OCI-LY1 (cell line): ENCODE data around the gene SLC35D2.

Experiments
- H2AFZ ChIP-seq: fragments of 200-600 bp; sonication (generic), shearing (Covaris generic); 2 replicates; pipeline ENCODE4 v1.6.0; 2014; ENCODE audit warnings: antibody characterized with exemption, mild to moderate bottlenecking, low read length
- H3F3A ChIP-seq: fragments of 200-600 bp; sonication (generic), shearing (Covaris generic); 2 replicates; pipeline ENCODE4 v1.6.0; 2014; ENCODE audit warnings: mild to moderate bottlenecking, antibody characterized with exemption, low read length, moderate library complexity; ENCODE audit not compliant: insufficient read depth
- H3K27ac ChIP-seq: fragments of 200-600 bp; sonication (generic); 2 replicates; pipeline ENCODE4 v1.5.1; 2014; ENCODE audit warnings: low read length, mixed run types, mild to moderate bottlenecking, low read depth; ENCODE audit not compliant: poor library complexity, severe bottlenecking
- H3K27me3 ChIP-seq: fragments of 200-600 bp; sonication (generic); 2 replicates; pipeline ENCODE4 v1.6.0; 2014; ENCODE audit warnings: antibody characterized with exemption, mild to moderate bottlenecking, low read length, moderate library complexity; ENCODE audit not compliant: insufficient read depth
- H3K36me3 ChIP-seq: fragments of 200-600 bp; sonication (generic); 2 replicates; pipeline ENCODE4 v1.6.1; 2014; ENCODE audit warnings: mild to moderate bottlenecking, antibody characterized with exemption, low read length, moderate library complexity, mixed read lengths; ENCODE audit not compliant: insufficient read depth
- H3K4me1 ChIP-seq: fragments of 200-600 bp; sonication (generic); 2 replicates; pipeline ENCODE4 v1.5.1; 2014; ENCODE audit warnings: mild to moderate bottlenecking, low read length, moderate library complexity; ENCODE audit not compliant: insufficient read depth, severe bottlenecking
- H3K4me2 ChIP-seq: fragments of 200-600 bp; sonication (generic), shearing (Covaris generic); 2 replicates; pipeline ENCODE4 v1.6.1; 2014; ENCODE audit warnings: low read length
- H3K4me3 ChIP-seq: fragments of 200-600 bp; sonication (generic); 2 replicates; pipeline ENCODE4 v1.5.1; 2014; ENCODE audit warnings: low read length, low read depth, mild to moderate bottlenecking, mixed read lengths; ENCODE audit not compliant: poor library complexity, severe bottlenecking
- H3K79me2 ChIP-seq: fragments of 200-600 bp; shearing (Covaris generic); 2 replicates; pipeline ENCODE4 v1.6.1; 2016; ENCODE audit warnings: mixed run types, low read length, mixed read lengths; ENCODE audit not compliant: insufficient read depth
- H3K9ac ChIP-seq: fragments of 200-600 bp; sonication (generic), shearing (Covaris generic); 2 replicates; pipeline ENCODE4 v1.6.1; 2014; ENCODE audit warnings: mild to moderate bottlenecking, low read length, mixed read lengths
- H3K9me2 ChIP-seq: fragments of 200-600 bp; sonication (generic), shearing (Covaris generic); 2 replicates; pipeline ENCODE4 v1.6.1; 2014; ENCODE audit warnings: low read depth, mild to moderate bottlenecking, low read length, mixed read lengths
- H3K9me3 ChIP-seq: fragments of 200-600 bp; shearing (Covaris generic); 2 replicates; pipeline ENCODE4 v1.6.1; 2014; ENCODE audit warnings: low read length, mixed read lengths
- H4K20me1 ChIP-seq: fragments of 200-600 bp; sonication (generic), shearing (Covaris generic); 2 replicates; pipeline ENCODE4 v1.6.0; 2016; ENCODE audit warnings: mild to moderate bottlenecking, low read length; ENCODE audit not compliant: insufficient read depth
- CTCF ChIP-seq: fragments of 200-600 bp; sonication (generic), shearing (Covaris generic); IDR thresholded peaks from 2 replicates; pipeline ENCODE4 v1.5.1; 2017; ENCODE audit warnings: mild to moderate bottlenecking, antibody characterized with exemption, low read length, moderate library complexity, mixed read lengths
- EZH2 ChIP-seq: fragments of 200-600 bp; sonication (generic), shearing (Covaris generic); IDR thresholded peaks from 2 replicates; pipeline ENCODE4 v1.8.0; 2017; ENCODE audit warnings: borderline replicate concordance, mixed run types, mild to moderate bottlenecking, antibody characterized with exemption, low read length, moderate library complexity, mixed read lengths

The SLC35D2 gene

GRCh38 chr9:96350866-96351265 is 32.6 kb downstream of the SLC35D2 start:
- no peaks in the 10 kb centered on the region for H3K36me3 ChIP-seq
- H3K4me2 ChIP-seq, result no peak overlapping the region
- no peaks in the 10 kb centered on the region for H3K9me2 ChIP-seq
- H2AFZ ChIP-seq, result no peak overlapping the region
- no peak for TF ChIP-seq EZH2
- TF ChIP-seq CTCF, result no peak
- H3K79me2 ChIP-seq, result no peaks in the 10 kb centered on the region
- no peak overlapping the region for H3K9ac ChIP-seq
- no peaks in the 10 kb centered on the region for H3K27me3 ChIP-seq
- H3K9me3 ChIP-seq, result no peaks in the 10 kb centered on the region
- no peaks in the 10 kb centered on the region for H3K4me1 ChIP-seq
- H4K20me1 ChIP-seq, result no peaks in the 10 kb centered on the region
- H3K4me3 ChIP-seq, result no peak overlapping the region
- no peak overlapping the region for H3K27ac ChIP-seq
- H3F3A ChIP-seq, result no peaks in the 10 kb centered on the region

GRCh38 chr9:96348261-96348660 is 35.2 kb downstream of the SLC35D2 start:
- no peaks in the 10 kb centered on the region for H3K9me2 ChIP-seq
- no peak overlapping the region for H3K4me3 ChIP-seq
- H3K4me2 ChIP-seq, result no peak overlapping the region
- H2AFZ ChIP-seq, result no peak overlapping the region
- H3K9me3 ChIP-seq, result no peaks in the 10 kb centered on the region
- no peak for TF ChIP-seq EZH2
- TF ChIP-seq CTCF, result no peak
- no peak overlapping the region for H3K9ac ChIP-seq
- H3K27ac ChIP-seq, result no peak overlapping the region
- no peaks in the 10 kb centered on the region for H3K79me2 ChIP-seq
- H4K20me1 ChIP-seq, result no peaks in the 10 kb centered on the region
- no peaks in the 10 kb centered on the region for H3K27me3 ChIP-seq
- H3K4me1 ChIP-seq, result no peaks in the 10 kb centered on the region
- H3K36me3 ChIP-seq, result no peaks in the 10 kb centered on the region
- H3F3A ChIP-seq, result no peaks in the 10 kb centered on the region

GRCh38 chr9:96345551-96345950 is 38.0 kb downstream of the SLC35D2 start:
- Histone ChIP-seq H3K9me2 (no peaks in the 10 kb centered on the region), H3F3A (no peaks in the 10 kb centered on the region), H4K20me1 (no peaks in the 10 kb centered on the region), H3K9ac (no peak overlapping the region), H3K27ac (no peak overlapping the region), H3K9me3 (no peaks in the 10 kb centered on the region), H3K4me3 (no peak overlapping the region), H2AFZ (no peak overlapping the region), H3K4me1 (no peaks in the 10 kb centered on the region), H3K36me3 (no peaks in the 10 kb centered on the region), H3K79me2 (no peaks in the 10 kb centered on the region), H3K27me3 (no peaks in the 10 kb centered on the region), H3K4me2 (no peak overlapping the region)
- TF ChIP-seq CTCF (no peak), EZH2 (no peak)
